Astrocyte (in vitro differentiated cells and primary cell): ENCODE data around the gene CARD19. TPM values are rescaled to one million over a fixed set of nuclear protein-coding genes. Genes with fewer than 3 reads are reported as not detected.

Source experiments
- DNase-seq: peaks from one replicate; pipeline ENCODE4 v3.0.0-alpha.2; 2010; ENCODE audit warnings: low read depth
- FAIRE-seq: peaks from 2 replicates; lab custom pipeline; 2011; peaks lifted over from hg19 to GRCh38; lab: Jason Lieb, UNC
- H2AFZ ChIP-seq: 2 replicates; pipeline ENCODE4 v1.6.0; 2012; ENCODE audit warnings: low read depth, low read length, inconsistent platforms
- H3K27ac ChIP-seq: 2 replicates; pipeline ENCODE4 v1.5.1; 2011; ENCODE audit warnings: low read depth, low read length, inconsistent platforms
- H3K27me3 ChIP-seq: 2 replicates; pipeline ENCODE4 v1.6.0; 2011; ENCODE audit warnings: low read length, inconsistent platforms; ENCODE audit not compliant: insufficient read depth
- H3K36me3 ChIP-seq: 2 replicates; pipeline ENCODE4 v1.5.1; 2011; ENCODE audit warnings: low read length, inconsistent platforms; ENCODE audit not compliant: insufficient read depth
- H3K4me1 ChIP-seq: 2 replicates; pipeline ENCODE4 v1.5.1; 2011; ENCODE audit warnings: low read length, inconsistent platforms; ENCODE audit not compliant: insufficient read depth
- H3K4me2 ChIP-seq: 2 replicates; pipeline ENCODE4 v1.6.0; 2012; ENCODE audit warnings: low read length, inconsistent platforms
- H3K4me3 ChIP-seq: 2 replicates; pipeline ENCODE4 v1.5.1; 2011; ENCODE audit warnings: low read depth, mild to moderate bottlenecking, low read length, inconsistent platforms; ENCODE audit not compliant: insufficient read depth
- H3K79me2 ChIP-seq: 2 replicates; pipeline ENCODE4 v1.6.0; 2012; ENCODE audit warnings: mild to moderate bottlenecking, low read length, inconsistent platforms; ENCODE audit not compliant: insufficient read depth
- H3K9ac ChIP-seq: 2 replicates; pipeline ENCODE4 v1.6.0; 2012; ENCODE audit warnings: mild to moderate bottlenecking, low read length, inconsistent platforms
- H3K9me3 ChIP-seq: 2 replicates; pipeline ENCODE4 v1.5.1; 2012; ENCODE audit warnings: low read depth, mild to moderate bottlenecking, low read length, inconsistent platforms; ENCODE audit not compliant: insufficient read depth
- H4K20me1 ChIP-seq: 2 replicates; pipeline ENCODE4 v1.6.0; 2012; ENCODE audit warnings: low read length, inconsistent platforms; ENCODE audit not compliant: insufficient read depth
- H3K27ac Mint-ChIP-seq: one replicate; pipeline ENCODE4 v1.8.0; 2021; ENCODE audit warnings: mild to moderate bottlenecking, mixed read lengths; ENCODE audit not compliant: unreplicated experiment
- H3K27me3 Mint-ChIP-seq: one replicate; pipeline ENCODE4 v1.8.0; 2021; ENCODE audit warnings: low read depth, mixed read lengths; ENCODE audit not compliant: unreplicated experiment
- H3K36me3 Mint-ChIP-seq: one replicate; pipeline ENCODE4 v1.8.0; 2021; ENCODE audit warnings: low read depth, mixed read lengths; ENCODE audit not compliant: unreplicated experiment
- H3K4me1 Mint-ChIP-seq: one replicate; pipeline ENCODE4 v1.8.0; 2021; ENCODE audit warnings: low read depth, mixed read lengths; ENCODE audit not compliant: unreplicated experiment
- H3K4me3 Mint-ChIP-seq: one replicate; pipeline ENCODE4 v1.8.0; 2021; ENCODE audit warnings: mild to moderate bottlenecking, moderate library complexity, mixed read lengths; ENCODE audit not compliant: unreplicated experiment
- H3K9me3 Mint-ChIP-seq: one replicate; pipeline ENCODE4 v1.8.0; 2021; ENCODE audit warnings: mild to moderate bottlenecking, mixed read lengths; ENCODE audit not compliant: unreplicated experiment
- EZH2 ChIP-seq: IDR thresholded peaks from 2 replicates; pipeline ENCODE4 v1.6.1; 2012; ENCODE audit warnings: mild to moderate bottlenecking, low read length, inconsistent platforms; ENCODE audit not compliant: insufficient read depth
- total RNA-seq: library from RNA; stranded (reverse); gene quantifications from 2 replicates; pipeline ENCODE4 v1.2.1, GENCODE V29; 2021
- TF ChIP-seq, protein P1 (sequence below): IDR thresholded peaks from 2 replicates; pipeline ENCODE4 v1.5.1; 2011; ENCODE audit warnings: low read depth, mild to moderate bottlenecking, inconsistent platforms, low read length, moderate library complexity; ENCODE audit not compliant: insufficient read depth

The CARD19 gene
- total RNA-seq, 1 donor from 2014 or later: 36.3 TPM

DNA sequence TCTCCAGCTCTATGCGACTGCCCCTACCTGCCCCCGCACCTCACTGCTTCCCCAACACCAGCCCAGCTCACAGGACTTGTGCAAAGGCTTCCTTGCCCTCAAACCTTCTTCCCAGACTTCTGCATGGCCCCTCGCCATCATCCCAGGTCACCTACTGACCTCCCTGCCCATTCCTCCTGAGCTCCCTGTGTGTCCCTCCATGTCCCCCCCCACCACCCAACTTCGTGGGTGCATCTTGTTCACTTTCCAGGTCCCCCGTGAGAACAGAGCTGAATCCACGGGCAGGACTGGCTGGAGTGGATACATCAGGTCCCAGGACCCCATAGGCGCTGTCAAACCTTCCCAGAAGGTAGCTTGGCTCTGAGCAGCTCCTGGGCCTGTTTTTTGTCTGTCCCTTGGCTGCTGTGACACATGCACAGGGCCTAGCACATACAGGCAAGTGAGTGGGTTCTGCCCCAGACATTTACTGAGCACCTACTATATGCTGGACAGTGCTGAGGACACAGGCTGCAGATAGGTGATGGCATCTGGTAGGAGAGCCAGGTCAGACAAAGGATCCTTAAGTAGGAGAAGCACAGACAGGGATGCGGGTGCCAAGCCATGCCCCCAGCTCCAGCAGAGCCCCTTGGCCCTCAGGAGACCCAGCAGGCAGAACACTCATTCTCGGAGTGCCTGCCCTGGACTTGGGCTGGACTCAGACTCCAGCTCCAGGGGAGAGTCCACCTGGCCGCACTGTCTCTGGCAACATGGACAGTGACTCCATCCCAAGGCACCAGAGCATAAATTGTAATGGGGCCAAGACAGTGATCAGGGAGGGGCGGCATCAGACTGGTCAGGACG lies 23.1 kb downstream of the CARD19 start:
- Mint-ChIP-seq H3K9me3 (no peaks in the 10 kb centered on the region), H3K4me3 (no peak overlapping the region), H3K36me3 (no peaks in the 10 kb centered on the region), H3K27ac (no peak overlapping the region), H3K27me3 (peaks cover 9% of the 10 kb centered on the region), H3K4me1 (no peaks in the 10 kb centered on the region)
- Histone ChIP-seq H2AFZ (no peak overlapping the region), H3K9ac (no peak overlapping the region), H3K27ac (no peak overlapping the region), H3K27me3 (no peaks in the 10 kb centered on the region), H4K20me1 (peaks cover 5% of the 10 kb centered on the region), H3K79me2 (no peaks in the 10 kb centered on the region), H3K4me1 (peaks cover 12% of the 10 kb centered on the region), H3K9me3 (no peaks in the 10 kb centered on the region), H3K4me3 (no peak overlapping the region), H3K4me2 (peak overlapping the region; percentile 64), H3K36me3 (no peaks in the 10 kb centered on the region)
- FAIRE-seq (no peak), DNase-seq (no peak)
- TF ChIP-seq EZH2: no peak
- TF ChIP-seq, protein P1, sequence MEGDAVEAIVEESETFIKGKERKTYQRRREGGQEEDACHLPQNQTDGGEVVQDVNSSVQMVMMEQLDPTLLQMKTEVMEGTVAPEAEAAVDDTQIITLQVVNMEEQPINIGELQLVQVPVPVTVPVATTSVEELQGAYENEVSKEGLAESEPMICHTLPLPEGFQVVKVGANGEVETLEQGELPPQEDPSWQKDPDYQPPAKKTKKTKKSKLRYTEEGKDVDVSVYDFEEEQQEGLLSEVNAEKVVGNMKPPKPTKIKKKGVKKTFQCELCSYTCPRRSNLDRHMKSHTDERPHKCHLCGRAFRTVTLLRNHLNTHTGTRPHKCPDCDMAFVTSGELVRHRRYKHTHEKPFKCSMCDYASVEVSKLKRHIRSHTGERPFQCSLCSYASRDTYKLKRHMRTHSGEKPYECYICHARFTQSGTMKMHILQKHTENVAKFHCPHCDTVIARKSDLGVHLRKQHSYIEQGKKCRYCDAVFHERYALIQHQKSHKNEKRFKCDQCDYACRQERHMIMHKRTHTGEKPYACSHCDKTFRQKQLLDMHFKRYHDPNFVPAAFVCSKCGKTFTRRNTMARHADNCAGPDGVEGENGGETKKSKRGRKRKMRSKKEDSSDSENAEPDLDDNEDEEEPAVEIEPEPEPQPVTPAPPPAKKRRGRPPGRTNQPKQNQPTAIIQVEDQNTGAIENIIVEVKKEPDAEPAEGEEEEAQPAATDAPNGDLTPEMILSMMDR: no peak

DNA sequence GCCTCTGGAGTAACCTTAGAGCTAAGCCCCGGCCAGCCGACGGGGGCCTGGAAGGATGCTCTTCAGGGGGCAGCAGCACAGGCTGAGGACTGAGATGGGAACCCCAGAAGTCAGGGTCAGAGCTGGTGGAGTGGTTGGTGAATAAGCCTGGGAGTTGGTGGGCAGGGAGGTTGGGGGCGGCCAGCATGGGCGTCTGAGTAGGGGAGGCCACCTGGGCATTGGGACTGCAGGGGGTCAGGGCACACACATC lies 23.6 kb downstream of the CARD19 start:
- H2AFZ ChIP-seq: no peak overlapping the region
- Mint-ChIP-seq H3K27ac (no peak overlapping the region), H3K27me3 (peaks cover 9% of the 10 kb centered on the region), H3K4me1 (no peaks in the 10 kb centered on the region), H3K36me3 (no peaks in the 10 kb centered on the region), H3K9me3 (no peaks in the 10 kb centered on the region), H3K4me3 (no peak overlapping the region)
- H3K9ac ChIP-seq: no peak overlapping the region
- DNase-seq: no peak
- no peaks in the 10 kb centered on the region for H3K27me3 ChIP-seq
- H3K4me3 ChIP-seq: no peak overlapping the region
- H4K20me1 ChIP-seq: peaks cover 5% of the 10 kb centered on the region
- peaks cover 12% of the 10 kb centered on the region for H3K4me1 ChIP-seq
- peak overlapping the region; percentile 64 for H3K4me2 ChIP-seq
- no peaks in the 10 kb centered on the region for H3K79me2 ChIP-seq
- no peak overlapping the region for H3K27ac ChIP-seq
- H3K9me3 ChIP-seq: no peaks in the 10 kb centered on the region
- FAIRE-seq: no peak
- TF ChIP-seq EZH2: no peak
- TF ChIP-seq, protein P1: no peak
- H3K36me3 ChIP-seq: no peaks in the 10 kb centered on the region
